Epithelial cell of proximal tubule (primary cell): ENCODE results near the gene RAD51AP1. TPM values are rescaled to one million over a fixed set of nuclear protein-coding genes. Genes with fewer than 3 reads are reported as not detected.

ENCODE experiments used
- DNase-seq: peaks from one replicate; pipeline ENCODE4 v3.0.0-alpha.2; 2011; ENCODE audit warnings: low read depth
- H3K4me3 ChIP-seq: 2 replicates; pipeline ENCODE4 v1.5.1; 2011; ENCODE audit warnings: low read depth, mild to moderate bottlenecking, low read length
- total RNA-seq: library from RNA; depleted of rRNA; stranded (reverse); fragments of >200 nt; gene quantifications from 2 replicates; pipeline ENCODE4 v1.2.3, GENCODE V29; 2015
- TF ChIP-seq, protein P1 (sequence below): conservative IDR thresholded peaks from 2 replicates; pipeline ENCODE4 v1.5.1; 2012; ENCODE audit warnings: low read depth, mild to moderate bottlenecking, low read length

RAD51AP1 gene
- total RNA-seq, 1 donor from 2014 or later = 62.7 TPM

DNA sequence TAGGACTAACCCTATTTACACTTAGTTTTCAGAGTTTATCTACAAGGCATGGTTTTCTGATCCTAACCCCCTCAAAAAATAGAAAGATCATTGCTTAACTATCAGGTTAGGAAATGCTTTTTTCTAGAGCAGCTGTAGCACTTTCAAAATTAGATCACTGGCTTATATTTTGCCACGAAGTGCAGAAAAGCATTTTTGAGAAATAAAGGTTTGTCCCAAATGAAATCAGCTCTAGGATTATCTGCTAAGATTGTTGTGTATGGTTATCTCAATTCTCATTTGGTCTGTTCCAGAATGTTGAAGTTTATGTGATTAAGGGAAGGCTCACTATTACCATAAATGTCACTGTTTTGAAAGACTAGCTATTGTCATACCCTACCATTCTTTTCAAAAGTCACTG lies 13.5 kb downstream of the RAD51AP1 start:
- TF ChIP-seq, protein P1, sequence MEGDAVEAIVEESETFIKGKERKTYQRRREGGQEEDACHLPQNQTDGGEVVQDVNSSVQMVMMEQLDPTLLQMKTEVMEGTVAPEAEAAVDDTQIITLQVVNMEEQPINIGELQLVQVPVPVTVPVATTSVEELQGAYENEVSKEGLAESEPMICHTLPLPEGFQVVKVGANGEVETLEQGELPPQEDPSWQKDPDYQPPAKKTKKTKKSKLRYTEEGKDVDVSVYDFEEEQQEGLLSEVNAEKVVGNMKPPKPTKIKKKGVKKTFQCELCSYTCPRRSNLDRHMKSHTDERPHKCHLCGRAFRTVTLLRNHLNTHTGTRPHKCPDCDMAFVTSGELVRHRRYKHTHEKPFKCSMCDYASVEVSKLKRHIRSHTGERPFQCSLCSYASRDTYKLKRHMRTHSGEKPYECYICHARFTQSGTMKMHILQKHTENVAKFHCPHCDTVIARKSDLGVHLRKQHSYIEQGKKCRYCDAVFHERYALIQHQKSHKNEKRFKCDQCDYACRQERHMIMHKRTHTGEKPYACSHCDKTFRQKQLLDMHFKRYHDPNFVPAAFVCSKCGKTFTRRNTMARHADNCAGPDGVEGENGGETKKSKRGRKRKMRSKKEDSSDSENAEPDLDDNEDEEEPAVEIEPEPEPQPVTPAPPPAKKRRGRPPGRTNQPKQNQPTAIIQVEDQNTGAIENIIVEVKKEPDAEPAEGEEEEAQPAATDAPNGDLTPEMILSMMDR = no peak
- no peak overlapping the region for H3K4me3 ChIP-seq
- no peak for DNase-seq

- DNase-seq = no peak
- no peak overlapping the region for H3K4me3 ChIP-seq
- TF ChIP-seq, protein P1 = no peak
Measured at GRCh38 chr12:4553943-4554342, 15.3 kb downstream of the RAD51AP1 start.

DNA sequence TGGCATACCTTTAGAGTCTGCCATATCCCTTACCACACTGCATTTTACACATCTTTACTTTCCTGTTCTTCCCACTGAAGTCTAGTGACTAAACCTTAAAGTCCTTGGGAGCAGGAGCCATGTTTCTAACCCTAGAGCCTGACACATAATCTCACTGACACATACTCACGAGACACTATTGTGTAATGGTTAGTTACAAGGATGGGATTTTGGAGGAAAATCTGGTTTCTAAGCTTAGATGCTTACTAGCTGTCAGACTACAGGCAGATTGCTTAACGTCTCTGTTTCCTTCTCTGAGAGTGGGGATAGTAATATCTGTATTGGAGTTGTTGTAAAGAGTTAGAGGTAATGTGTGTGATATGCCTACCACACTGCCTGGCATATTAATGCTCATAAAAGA lies 17.1 kb downstream of the RAD51AP1 start:
- no peak overlapping the region for H3K4me3 ChIP-seq
- TF ChIP-seq, protein P1 = no peak
- DNase-seq = no peak

DNA sequence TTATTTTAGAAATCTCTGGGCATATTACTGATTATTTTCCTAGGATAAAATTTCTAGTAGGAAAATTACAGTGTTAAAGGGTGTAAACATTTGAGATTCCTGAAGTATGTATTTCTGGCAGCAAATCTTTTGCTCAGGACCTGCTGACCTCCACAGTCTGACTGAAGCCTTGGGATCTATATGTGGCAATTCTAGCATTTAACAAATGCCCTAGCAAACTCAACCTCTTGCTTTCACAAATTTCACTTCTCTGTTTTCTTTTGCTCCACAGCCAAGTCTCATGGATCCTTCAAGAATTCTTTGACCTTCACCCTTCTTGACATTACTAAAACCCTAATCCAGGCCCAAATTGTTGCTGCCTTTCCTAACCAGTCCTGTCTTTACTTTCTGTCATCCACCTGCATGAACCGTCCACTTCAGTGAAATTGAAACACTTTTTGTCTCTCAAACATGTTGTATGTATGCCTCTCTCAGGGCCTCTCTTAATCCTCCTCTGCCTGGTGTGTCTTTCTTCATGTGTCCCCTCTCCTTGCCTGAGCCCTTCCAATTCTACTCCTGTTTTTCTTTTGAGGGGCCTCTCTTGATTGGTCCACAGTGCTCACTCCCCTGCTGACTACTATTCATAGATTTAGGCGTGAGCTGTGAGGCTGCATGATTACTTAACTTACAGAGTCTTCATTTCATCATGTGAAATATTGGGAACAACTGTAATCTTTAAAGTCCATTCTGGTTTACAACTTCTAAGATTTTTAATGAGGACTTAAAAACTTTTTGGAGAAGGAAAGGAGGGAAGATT lies 18.2 kb downstream of the RAD51AP1 start:
- H3K4me3 ChIP-seq = no peak overlapping the region
- no peak for DNase-seq
- TF ChIP-seq, protein P1 = no peak

DNA sequence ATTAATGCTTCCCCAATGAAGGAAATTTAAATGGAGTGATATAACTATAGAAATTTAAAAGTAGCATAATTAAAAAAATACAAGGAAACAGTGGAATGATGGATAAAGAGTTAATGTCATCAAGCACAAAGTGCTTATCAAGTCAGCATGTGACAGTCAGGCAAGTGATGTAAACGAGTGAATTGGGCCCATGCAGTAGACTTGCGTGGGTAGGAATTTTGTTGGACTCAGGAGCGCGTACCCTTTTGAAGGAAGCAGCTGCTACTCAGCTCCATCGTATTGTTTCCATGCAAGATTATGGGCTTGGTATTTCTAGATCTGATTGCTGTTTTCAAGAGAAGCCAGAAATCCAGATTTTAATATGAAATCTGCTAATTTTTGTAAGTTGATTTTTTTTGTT lies 18.9 kb downstream of the RAD51AP1 start:
- TF ChIP-seq, protein P1 = no peak
- DNase-seq = no peak

GRCh38 chr12:4558171-4558570 lies 19.5 kb downstream of the RAD51AP1 start:
- DNase-seq = no peak
- TF ChIP-seq, protein P1 = no peak
- H3K4me3 ChIP-seq = no peak overlapping the region

More for the DNA sequence above, 18.9 kb downstream of the RAD51AP1 start:
- no peak overlapping the region for H3K4me3 ChIP-seq
